Activated CD4-positive, alpha-beta T cell treated with anti-CD3 and anti-CD28 coated beads, Interleukin-10, Interleukin-2, amounts not matched to agents 100 ng/mL and 50 ng/mL, durations not matched to agents 16 hours and 8 hours (primary cell): ENCODE data around the gene GLUL.

Experiments
- DNase-seq: peaks from one replicate; pipeline ENCODE4 v3.0.0-alpha.2; 2020

Gene GLUL

GRCh38 chr1:182391362-182392049 is at the start of gene GLUL:
Gene GLUL (minus strand): TSS chr1:182391790. CDS start chr1:182388737, 3,053 bp downstream.
- peak; percentile 87 for DNase-seq

GRCh38 chr1:182438326-182438725 is 46.7 kb upstream of the GLUL start:
- DNase-seq: no peak

- DNase-seq: no peak
Measured at GRCh38 chr1:182433580-182433979, 42.0 kb upstream of the GLUL start.

- DNase-seq: no peak
Measured at GRCh38 chr1:182431278-182431677, 39.7 kb upstream of the GLUL start.

- peak; percentile 68 for DNase-seq
Measured at GRCh38 chr1:182430263-182431068, 38.9 kb upstream of the GLUL start.

- DNase-seq: peak; percentile 14
Measured at GRCh38 chr1:182428043-182428442, 36.5 kb upstream of the GLUL start.

DNA sequence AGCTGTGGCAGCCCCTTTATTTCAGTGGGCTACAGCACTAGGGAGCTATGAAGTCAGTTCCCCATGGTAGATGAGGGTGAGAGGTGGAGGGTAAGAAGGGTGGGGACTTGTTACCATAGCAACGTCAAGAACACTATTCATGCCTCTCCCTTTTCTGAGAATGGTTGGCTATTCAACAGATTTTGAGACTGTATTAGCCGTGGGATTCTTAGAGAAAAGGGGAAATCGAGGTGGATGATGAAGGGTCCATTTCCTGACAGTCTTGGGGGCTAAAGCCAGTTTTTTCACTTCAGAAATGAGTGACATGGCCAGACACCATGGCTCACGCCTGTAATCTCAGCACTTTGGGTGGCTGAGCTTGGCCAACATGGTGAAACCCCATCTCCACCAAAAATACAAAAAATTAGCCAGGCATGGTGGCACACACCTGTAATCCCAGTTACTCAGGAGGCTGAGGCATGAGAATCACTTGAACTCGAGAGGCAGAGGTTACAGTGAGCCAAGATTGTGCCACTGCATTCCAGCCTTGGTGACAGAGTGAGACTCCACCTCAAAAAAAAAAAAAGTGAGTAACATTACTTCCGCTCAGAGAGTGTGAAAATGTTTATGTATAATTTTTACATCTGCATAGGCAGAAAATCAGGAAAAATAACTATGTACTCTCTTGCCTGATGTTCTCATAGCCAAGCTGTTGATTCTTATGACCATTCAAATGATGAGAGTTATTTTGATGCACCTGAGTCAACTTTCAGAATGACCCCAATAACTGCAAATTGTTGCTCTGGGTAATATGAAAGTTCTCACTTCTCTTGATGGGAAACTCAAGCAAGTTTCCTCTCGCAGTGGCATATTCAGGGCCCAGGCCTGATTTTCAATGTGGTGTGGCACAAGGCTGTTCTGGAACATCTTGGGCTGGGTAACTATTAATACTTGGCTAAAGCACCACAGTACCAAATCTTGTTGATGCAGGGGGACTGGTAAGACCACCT is 35.1 kb upstream of the GLUL start:
- DNase-seq: peak; percentile 17

GRCh38 chr1:182415789-182416188 is 24.2 kb upstream of the GLUL start:
- DNase-seq: peak; percentile 45

DNA sequence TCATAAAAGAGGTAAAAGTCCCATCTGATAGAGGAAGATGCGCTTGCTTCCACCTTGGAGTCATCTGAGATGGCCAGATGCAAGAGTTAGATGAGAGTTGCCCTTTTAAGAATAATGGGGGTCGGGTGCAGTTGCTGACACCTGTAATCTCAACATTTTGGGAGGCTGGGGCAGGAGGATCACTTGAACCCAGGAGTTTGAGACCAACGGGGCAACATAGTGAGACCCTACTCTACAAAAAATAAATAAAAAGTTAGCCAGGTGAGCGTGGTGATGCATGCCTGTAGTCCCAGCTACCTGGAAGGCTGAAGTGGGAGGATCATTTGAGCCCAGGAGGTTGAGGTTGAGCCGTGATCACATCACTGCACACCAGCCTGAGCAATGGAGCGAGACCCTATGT is 22.4 kb upstream of the GLUL start:
- no peak for DNase-seq

DNA sequence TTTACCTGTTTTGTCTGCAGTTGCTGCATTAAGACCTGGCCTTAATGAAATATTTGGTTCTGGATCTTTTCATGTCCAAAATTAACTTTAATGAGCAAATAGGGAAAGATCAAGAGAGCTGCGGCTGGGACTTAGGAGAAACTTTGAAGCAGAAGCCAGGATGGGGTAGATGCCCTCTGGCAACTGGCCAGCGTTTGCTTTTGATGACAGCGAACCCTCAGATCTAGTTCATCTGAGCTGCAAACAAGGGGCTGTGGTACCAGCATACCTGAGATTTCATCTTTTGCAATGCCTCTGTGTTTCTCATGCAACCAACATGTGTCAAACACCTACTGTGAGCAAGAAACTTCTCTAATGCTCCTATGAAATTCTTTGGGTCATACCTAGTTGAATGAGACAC is 21.9 kb upstream of the GLUL start:
- no peak for DNase-seq

DNA sequence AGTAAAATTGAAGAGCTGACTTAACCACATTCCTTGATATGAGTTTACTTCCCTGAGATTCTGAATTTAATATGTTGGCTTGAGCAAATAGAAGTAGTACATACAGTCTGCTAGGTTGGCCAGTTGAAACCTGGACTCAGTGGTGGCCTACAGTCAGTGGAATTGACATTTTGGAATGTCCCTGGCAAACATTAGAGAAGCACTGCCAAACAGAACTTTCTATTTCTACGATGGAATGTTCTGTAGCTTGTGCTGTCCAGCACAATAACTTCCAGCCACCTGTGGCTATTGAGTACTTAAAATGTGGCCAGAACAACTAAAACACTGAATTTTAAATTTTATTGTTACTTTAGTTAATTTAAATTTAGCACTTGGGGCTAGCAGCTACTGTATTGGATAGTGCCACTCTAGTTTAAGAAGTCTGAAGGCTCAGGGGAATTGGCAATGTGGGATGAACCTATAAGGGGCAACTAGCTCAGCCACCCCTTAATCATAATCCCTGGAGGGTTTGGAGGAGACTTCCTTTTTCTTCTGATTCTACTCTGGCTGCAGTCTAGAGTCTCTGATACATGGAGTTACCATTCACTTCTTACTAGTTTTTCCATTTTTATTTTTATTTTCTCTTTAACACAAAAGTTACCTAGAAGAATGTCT is 19.2 kb upstream of the GLUL start:
- no peak for DNase-seq

GRCh38 chr1:182410138-182410537 is 18.5 kb upstream of the GLUL start:
- no peak for DNase-seq

GRCh38 chr1:182408435-182409075 is 17.0 kb upstream of the GLUL start:
- no peak for DNase-seq

DNA sequence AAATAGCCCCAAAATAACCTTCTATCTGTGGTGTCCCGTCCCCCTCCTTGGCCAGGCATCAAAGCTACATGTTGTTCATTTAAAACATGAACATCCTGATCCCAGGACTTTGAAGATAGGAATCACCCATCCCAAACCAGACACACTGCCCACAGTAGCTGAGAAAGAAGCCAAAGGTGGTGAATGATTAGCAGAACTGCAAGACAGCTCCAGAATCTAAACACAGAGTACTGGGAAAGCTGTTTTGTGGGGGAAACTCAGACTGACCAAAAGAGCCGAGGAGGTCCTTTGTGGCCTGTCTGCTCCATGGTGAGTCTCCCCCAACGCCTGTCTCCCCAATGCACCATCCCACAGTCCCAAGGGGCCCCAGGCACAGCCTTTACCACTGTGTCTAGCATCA is 16.1 kb upstream of the GLUL start:
- no peak for DNase-seq

DNA sequence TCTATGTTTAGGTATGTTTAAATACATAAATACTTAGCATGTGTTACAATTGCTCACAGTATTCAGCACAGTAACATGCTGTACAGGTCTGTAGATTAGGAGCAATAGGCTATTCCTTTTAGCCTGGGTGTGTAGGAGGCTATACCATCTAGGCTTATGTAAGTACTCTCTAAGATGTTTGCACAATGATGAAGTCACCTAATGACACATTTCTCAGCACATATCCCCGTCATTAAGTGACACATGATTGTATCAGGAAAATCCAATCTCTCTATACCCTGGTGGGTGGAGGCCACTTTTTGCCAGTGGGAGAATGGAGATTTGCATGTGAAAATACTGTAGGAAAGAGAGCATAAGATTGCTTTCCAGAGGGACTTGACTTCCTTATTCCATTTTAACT is 14.4 kb upstream of the GLUL start:
- no peak for DNase-seq

DNA sequence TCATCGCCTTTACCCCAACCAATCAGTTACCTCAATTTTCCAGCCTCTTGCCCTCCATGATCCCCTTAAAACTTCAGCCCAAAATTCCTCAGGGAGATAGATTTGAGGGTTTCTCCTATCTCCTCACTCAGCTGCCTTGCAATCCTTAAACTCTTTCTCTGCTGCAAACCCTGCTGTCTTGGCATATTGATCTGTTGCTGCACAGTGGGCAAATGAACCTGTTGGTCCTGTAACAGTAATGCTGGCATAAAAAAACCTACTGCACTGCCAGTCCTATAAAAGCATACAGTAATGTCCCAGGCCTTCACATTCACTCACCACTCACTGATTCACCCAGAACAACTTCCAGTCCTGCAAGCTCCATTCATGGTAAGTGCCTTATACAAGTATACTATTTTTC is 14.0 kb upstream of the GLUL start:
- no peak for DNase-seq

- DNase-seq: no peak
Measured at GRCh38 chr1:182404781-182405180, 13.2 kb upstream of the GLUL start.

- no peak for DNase-seq
Measured at GRCh38 chr1:182400567-182400966, 9.0 kb upstream of the GLUL start, which contains the start of gene TEDDM1. Gene TEDDM1 (minus strand): TSS chr1:182400667. CDS start chr1:182400485, 182 bp downstream.

DNA sequence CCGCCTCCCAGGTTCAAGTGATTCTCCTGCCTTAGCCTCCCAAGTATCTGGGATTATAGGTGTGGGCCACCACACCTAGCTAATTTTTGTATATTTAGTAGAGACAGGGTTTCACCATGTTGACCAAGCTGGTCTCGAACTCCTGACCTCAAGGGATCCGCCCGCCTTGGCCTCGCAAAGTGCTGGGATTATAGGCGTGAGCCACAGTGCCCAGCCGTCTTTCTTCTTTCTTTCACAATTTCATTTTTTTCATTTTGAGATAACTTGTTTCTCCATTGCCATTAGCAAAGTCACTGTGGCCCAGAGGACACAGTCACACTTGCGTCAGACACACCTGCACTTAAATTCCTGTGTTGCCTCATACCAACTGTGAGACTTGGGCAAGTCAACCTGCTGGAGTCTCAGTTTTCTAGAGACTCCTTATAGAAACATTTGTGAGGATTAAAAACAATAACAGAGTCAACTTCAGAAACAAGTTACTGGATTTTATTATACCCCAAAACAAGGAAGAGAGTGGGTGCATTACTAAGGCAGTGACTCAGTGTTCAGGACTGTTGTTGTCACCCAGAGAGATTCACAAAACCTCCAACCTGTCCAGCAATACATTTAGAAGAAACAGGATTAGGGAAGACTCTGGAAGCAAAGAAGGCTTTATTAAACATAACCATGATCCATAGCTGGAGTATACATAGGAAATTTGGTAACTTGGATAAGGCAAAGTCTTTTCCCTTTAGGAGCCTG is 6.2 kb upstream of the GLUL start:
- no peak for DNase-seq

DNA sequence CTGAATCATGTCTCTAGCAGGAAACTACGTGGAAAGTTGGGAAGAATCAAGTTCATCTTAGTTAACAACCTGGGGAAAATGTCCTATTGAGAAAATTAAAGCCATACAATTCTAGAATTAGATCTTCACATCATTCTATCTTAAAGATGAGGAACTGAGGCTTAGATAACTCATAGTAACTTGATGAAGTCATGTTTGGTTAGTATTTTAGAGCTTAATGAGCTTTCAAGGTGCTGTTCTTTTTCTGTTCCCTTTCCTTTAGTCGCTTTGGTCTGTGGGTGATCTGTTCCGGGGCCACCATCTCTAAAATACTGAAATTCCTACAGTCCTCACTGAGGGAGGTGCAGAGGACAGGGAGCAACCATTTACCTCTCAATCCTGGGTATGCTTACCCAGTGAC is 4.3 kb upstream of the GLUL start:
- DNase-seq: no peak

- no peak for DNase-seq
Measured at GRCh38 chr1:182394055-182394775, 2.6 kb upstream of the GLUL start.
